Small intestine (tissue), 7 donors: ENCODE results near the gene CBARP. TPM values are rescaled to one million over a fixed set of nuclear protein-coding genes. Genes with fewer than 3 reads are reported as not detected.
"Not testable (repeated sequence)": the region's sequence is repeated elsewhere in the genome, so short reads cannot be mapped to it uniquely, and the experiment has no call there.

Experiments used
- DNase-seq, 2 donors: peaks; one replicate each; pipeline versions ENCODE4 v3.0.0 to v3.0.0-alpha.2; 2013
- FAIRE-seq: peaks from 2 replicates; lab custom pipeline; 2012; peaks lifted over from hg19 to GRCh38; lab: Jason Lieb, UNC
- H3K27ac ChIP-seq, 3 donors: one replicate each; pipeline ENCODE4 v1.5.1; 2013; ENCODE audit warnings: low read length in 2 of 3, mild to moderate bottlenecking in 2 of 3, control low read depth in 1 of 3, inconsistent platforms in 1 of 3, low read depth in 1 of 3, moderate library complexity in 1 of 3
- H3K27me3 ChIP-seq, 3 donors: one replicate each; pipeline ENCODE4 v1.6.1; 2013; ENCODE audit warnings: low read length in 3 of 3, inconsistent platforms in 1 of 3; ENCODE audit not compliant: control insufficient read depth in 3 of 3, insufficient read depth in 3 of 3
- H3K36me3 ChIP-seq, 3 donors: one replicate each; pipeline ENCODE4 v1.6.1; 2013; ENCODE audit warnings: low read length in 3 of 3, inconsistent platforms in 1 of 3, low read depth in 1 of 3, mild to moderate bottlenecking in 1 of 3, moderate library complexity in 1 of 3; ENCODE audit not compliant: control insufficient read depth in 3 of 3, insufficient read depth in 2 of 3
- H3K4me1 ChIP-seq, 3 donors: one replicate each; pipeline ENCODE4 v1.6.1; 2013; ENCODE audit warnings: low read length in 2 of 3, inconsistent platforms in 1 of 3, low read depth in 1 of 3, mild to moderate bottlenecking in 1 of 3, moderate library complexity in 1 of 3; ENCODE audit not compliant: control insufficient read depth in 3 of 3, insufficient read depth in 2 of 3
- H3K4me3 ChIP-seq, 3 donors: one replicate each; pipeline ENCODE4 v1.5.1; 2013; ENCODE audit warnings: low read length in 3 of 3, control low read depth in 1 of 3, inconsistent platforms in 1 of 3, low read depth in 1 of 3, mild to moderate bottlenecking in 1 of 3, moderate library complexity in 1 of 3
- H3K9me3 ChIP-seq, 2 donors: one replicate each; pipeline ENCODE4 v1.6.1; 2013; ENCODE audit warnings: low read depth in 1 of 2, low read length in 1 of 2; ENCODE audit not compliant: control insufficient read depth in 2 of 2, insufficient read depth in 1 of 2
- WGBS, 3 donors: extraction: QIAGEN DNeasy Blood & Tissue Kit; methylation state at CpG; one replicate each; pipeline ENCODE4 v1.1.7; 2013; 5-methylcytosine and 5-hydroxymethylcytosine counted together
- polyA plus RNA-seq, 4 donors: library from polyadenylated mRNA; stranded (reverse) in 3 of 4; unstranded in 1 of 4; fragments of 200-250 nt in 3 of 4; fragments of 120-200 nt in 1 of 4; gene quantifications; one replicate each; pipeline versions ENCODE4 v1.2.1 to v1.2.3, GENCODE V29; 2013
- donor health status: healthy with polysubstance abuse.
- donor health status: control.
- donor health status: control.
- donor health status: Bipolar disorder and iron deficiency.
- donor health status: healthy.

The CBARP gene
- polyA plus RNA-seq, 4 donors = 0.30 to 0.41 TPM; not detected in 2

- Histone ChIP-seq H3K36me3 (peaks cover 0 to 93% (median 0%) of the 10 kb centered on the region in 3 donors), H3K4me1 (peaks cover 2 to 61% (median 8%) of the 10 kb centered on the region in 3 donors), H3K4me3 (no peak overlapping the region), H3K27ac (peak overlapping the region in 2 of 3 donors; percentile 85 to 92), H3K27me3 (no peaks in the 10 kb centered on the region), H3K9me3 (no peaks in the 10 kb centered on the region)
- FAIRE-seq (no peak), DNase-seq (no peak)
- 77 to 87% (median 85%) methylated on average over 25 to 26 of the region's 26 CpGs for WGBS, 3 donors
These were observed 22.7 kb downstream of the CBARP start for GRCh38 chr19:1214862-1215731.

DNA sequence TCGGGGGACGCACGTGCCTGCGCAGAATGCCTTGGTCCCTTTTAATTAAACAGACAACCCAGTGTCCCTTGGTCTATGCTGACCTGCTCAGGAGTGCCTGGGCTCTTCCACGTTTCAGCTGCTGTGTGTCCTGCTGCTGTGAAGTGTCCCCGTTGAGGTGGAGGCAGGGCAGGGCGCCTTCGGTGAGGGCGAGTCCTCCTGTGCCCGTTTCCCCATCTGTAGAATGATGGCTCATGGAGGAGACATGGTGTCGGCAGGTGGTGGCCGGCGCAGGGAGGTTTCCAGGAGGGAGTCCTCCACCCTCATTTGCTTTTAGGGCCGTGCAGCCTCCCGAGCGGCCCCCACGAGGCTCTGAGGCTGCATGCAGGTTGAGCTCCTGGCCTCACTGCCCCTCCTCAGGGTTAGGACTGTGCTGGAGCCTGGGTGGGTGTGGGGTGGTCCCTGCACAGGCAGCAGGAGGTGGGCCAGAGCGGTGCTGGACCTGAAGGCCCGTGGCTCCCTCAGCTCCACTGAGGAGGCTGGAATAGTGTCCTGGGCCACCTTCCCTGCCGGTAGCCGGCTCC lies 23.4 kb downstream of the CBARP start:
- Histone ChIP-seq H3K27me3 (no peaks in the 10 kb centered on the region), H3K27ac (peak overlapping the region; percentile 12 to 92 (median 85)), H3K4me3 (no peak overlapping the region), H3K9me3 (no peaks in the 10 kb centered on the region), H3K36me3 (peaks cover 0 to 95% (median 0%) of the 10 kb centered on the region in 3 donors), H3K4me1 (peaks cover 4 to 67% (median 8%) of the 10 kb centered on the region in 3 donors)
- DNase-seq (no peak), FAIRE-seq (no peak)
- WGBS, 3 donors = 58 to 77% (median 60%) methylated on average over 17 to 21 of the region's 21 CpGs

GRCh38 chr19:1213391-1214286 lies 24.2 kb downstream of the CBARP start:
- H3K4me1 ChIP-seq = peaks cover 4 to 73% (median 8%) of the 10 kb centered on the region in 3 donors
- 43 to 56% (median 46%) methylated on average over 39 of the region's 39 CpGs for WGBS, 3 donors
- no peak for FAIRE-seq

GRCh38 chr19:1211494-1212234 lies 26.1 kb downstream of the CBARP start:
- no peak for DNase-seq
- WGBS, 3 donors = 83 to 87% (median 86%) methylated on average over 32 to 33 of the region's 33 CpGs
- Histone ChIP-seq H3K4me3 (no peak overlapping the region), H3K27me3 (no peaks in the 10 kb centered on the region), H3K27ac (peak overlapping the region in 2 of 3 donors; percentile 6 to 8), H3K9me3 (no peaks in the 10 kb centered on the region), H3K36me3 (peaks cover 0 to 84% (median 0%) of the 10 kb centered on the region in 3 donors), H3K4me1 (peaks cover 4 to 59% (median 8%) of the 10 kb centered on the region in 3 donors)
- FAIRE-seq = no peak

More at GRCh38 chr19:1213391-1214286, 24.2 kb downstream of the CBARP start:
- Histone ChIP-seq H3K4me3 (no peak overlapping the region), H3K9me3 (no peaks in the 10 kb centered on the region), H3K27ac (peak overlapping the region; percentile 73 to 92 (median 85)), H3K27me3 (no peaks in the 10 kb centered on the region), H3K36me3 (peaks cover 0 to 90% (median 0%) of the 10 kb centered on the region in 3 donors)
- DNase-seq = peak; percentile 88 to 91

DNA sequence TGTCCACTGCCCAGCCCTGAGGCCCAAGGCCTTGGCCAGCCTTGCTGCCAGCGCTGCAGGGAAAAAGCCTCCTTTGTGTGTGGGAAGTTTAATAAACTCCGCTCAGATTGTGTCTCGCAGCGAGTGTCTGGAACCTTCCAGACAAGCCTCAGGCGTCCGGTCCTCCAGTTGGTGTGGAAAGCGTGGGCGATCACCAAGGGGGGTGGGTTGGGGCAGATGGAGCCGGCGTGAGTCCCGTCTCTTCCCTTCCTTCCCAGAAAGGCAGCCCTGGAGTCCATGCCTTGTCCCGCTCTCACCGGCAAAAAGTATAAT lies 27.6 kb downstream of the CBARP start:
- Histone ChIP-seq H3K27ac (peak overlapping the region in 1 of 3 donors; percentile 91), H3K4me3 (no peak overlapping the region), H3K4me1 (peaks cover 4 to 49% (median 8%) of the 10 kb centered on the region in 3 donors), H3K36me3 (peaks cover 0 to 72% (median 0%) of the 10 kb centered on the region in 3 donors), H3K27me3 (no peaks in the 10 kb centered on the region), H3K9me3 (no peaks in the 10 kb centered on the region)
- 90 to 96% (median 96%) methylated on average over 13 of the region's 13 CpGs for WGBS, 3 donors
- no peak for DNase-seq
- FAIRE-seq = no peak

GRCh38 chr19:1208830-1209229 lies 29.0 kb downstream of the CBARP start:
- Histone ChIP-seq H3K36me3 (peaks cover 0 to 58% (median 0%) of the 10 kb centered on the region in 3 donors), H3K27ac (peak overlapping the region; percentile 81 to 95 (median 91)), H3K4me1 (peaks cover under 1 to 48% (median 8%) of the 10 kb centered on the region in 3 donors), H3K4me3 (peak overlapping the region in 2 of 3 donors; percentile 22 to 28)
- not testable (repeated sequence) for H3K9me3 ChIP-seq, H3K27me3 ChIP-seq, FAIRE-seq
- peak; percentile 94 to 99 for DNase-seq
- WGBS, 3 donors = 16 to 60% (median 36%) methylated on average over 10 of the region's 10 CpGs

GRCh38 chr19:1206864-1207450 lies 30.8 kb downstream of the CBARP start:
- WGBS, 3 donors = 1% methylated on average over 37 to 38 of the region's 38 CpGs
- H3K4me3 ChIP-seq = peak overlapping the region; percentile 88 to 99 (median 93)
- H3K36me3 ChIP-seq = peaks cover 0 to 42% (median 0%) of the 10 kb centered on the region in 3 donors
- peak in 1 of 2 donors; percentile 55 for DNase-seq
- no peaks in the 10 kb centered on the region for H3K27me3 ChIP-seq
- H3K4me1 ChIP-seq = peaks cover 0 to 44% (median 6%) of the 10 kb centered on the region in 3 donors
- H3K9me3 ChIP-seq = no peaks in the 10 kb centered on the region
- no peak for FAIRE-seq
- H3K27ac ChIP-seq = peak overlapping the region; percentile 89 to 95 (median 91)
